ENCODE results near the gene ATP1B2. TPM values are rescaled to one million over a fixed set of nuclear protein-coding genes. Genes with fewer than 3 reads are reported as not detected.

Gene ATP1B2
- total and polyA plus RNA-seq, 8 donors = 0.12 to 0.90 (median 0.55) TPM; not detected in 3

GRCh38 chr17:7629939-7630571, 20.7 kb upstream of the ATP1B2 start, which contains the start of gene SHBG:
SHBG (plus strand) TSS chr17:7630135; CDS start chr17:7630173, 38 bp downstream.
- H3K27me3 ChIP-seq = no peaks in the 10 kb centered on the region
- peaks cover 11 to 18% (median 15%) of the 10 kb centered on the region in 4 donors for H3K4me1 ChIP-seq
- no peak within 1 kb of the TSS for H3K27ac ChIP-seq
- no peak within 1 kb of the TSS for H3K4me3 ChIP-seq
- intact Hi-C loops (cut with DNase I; ENCODE audit: low total_unique reads) = loop anchor here (10.0 kb wide), 1 partner anchor 55 kb away; the partner anchor contains the start of genes TP53 and WRAP53
- no peaks in the 10 kb centered on the region for H3K9me3 ChIP-seq
- 69 to 77% (median 74%) methylated on average over 9 to 13 of the region's 13 CpGs for WGBS, 5 donors
- no peak for DNase-seq
- TF ChIP-seq POLR2AphosphoS5 (IDR thresholded peaks at IDR 0.05) (no peak), EP300 (IDR thresholded peaks at IDR 0.05) (no peak), CTCF (IDR thresholded peaks at IDR 0.05) (no peak), POLR2A (IDR thresholded peaks at IDR 0.05) (no peak)
- H3K36me3 ChIP-seq = peaks cover 0 to 9% (median 9%) of the 10 kb centered on the region in 4 donors

- no peak overlapping the region for H3K4me3 ChIP-seq
- H3K27ac ChIP-seq = no peak overlapping the region
- peaks cover 7 to 12% (median 9%) of the 10 kb centered on the region in 4 donors for H3K4me1 ChIP-seq
- H3K27me3 ChIP-seq = no peaks in the 10 kb centered on the region
- intact Hi-C loops (cut with DNase I; ENCODE audit: low total_unique reads) = loop anchor here (10.0 kb wide), 1 partner anchor 53 kb away; the partner anchor contains the start of genes TP53 and WRAP53
- 34 to 65% (median 48%) methylated on average over 4 to 11 of the region's 11 CpGs for WGBS, 5 donors
- no peaks in the 10 kb centered on the region for H3K36me3 ChIP-seq
- DNase-seq = no peak
- H3K9me3 ChIP-seq = no peaks in the 10 kb centered on the region
- TF ChIP-seq POLR2AphosphoS5 (IDR thresholded peaks at IDR 0.05) (no peak), CTCF (IDR thresholded peaks at IDR 0.05) (no peak), EP300 (IDR thresholded peaks at IDR 0.05) (no peak), POLR2A (IDR thresholded peaks at IDR 0.05) (no peak)
These were observed 19.0 kb upstream of the ATP1B2 start for GRCh38 chr17:7631398-7632380.

- 25 to 33% (median 30%) methylated on average over 6 of the region's 6 CpGs for WGBS, 5 donors
These were observed 18.2 kb upstream of the ATP1B2 start for GRCh38 chr17:7632492-7632894.

More at GRCh38 chr17:7632492-7632894, 18.2 kb upstream of the ATP1B2 start:
- intact Hi-C loops (cut with DNase I; ENCODE audit: low total_unique reads) = loop anchor here (10.0 kb wide), 1 partner anchor 52 kb away; the partner anchor contains the start of genes TP53 and WRAP53
- TF ChIP-seq POLR2AphosphoS5 (IDR thresholded peaks at IDR 0.05) (peak in 1 of 3 donors; percentile 3), POLR2A (IDR thresholded peaks at IDR 0.05) (no peak), EP300 (IDR thresholded peaks at IDR 0.05) (no peak), CTCF (IDR thresholded peaks at IDR 0.05) (peak in 5 of 7 experiments; percentile 8 to 54 (median 33))
- Histone ChIP-seq H3K4me1 (peaks cover 0 to 6% (median 5%) of the 10 kb centered on the region in 4 donors), H3K27me3 (no peaks in the 10 kb centered on the region), H3K9me3 (no peaks in the 10 kb centered on the region), H3K27ac (no peak overlapping the region), H3K4me3 (no peak overlapping the region), H3K36me3 (no peaks in the 10 kb centered on the region)
- DNase-seq = peak; percentile 31 to 67

Data from stomach (tissue), 9 donors.